GM23338 (cell line): Measurements from ENCODE around the gene ACSL3. TPM values are rescaled to one million over a fixed set of nuclear protein-coding genes. Genes with fewer than 3 reads are reported as not detected.

Source experiments
- ATAC-seq: fragments of 200-7000 bp; cut with Tn5 transposase; 3 replicates; pipeline ENCODE4 v1.9.1; 2020
- DNase-seq: peaks from one replicate; pipeline ENCODE4 v3.0.0-alpha.2; 2015; ENCODE audit warnings: low spot score
- H2AFZ ChIP-seq: fragments of 200-600 bp; sonication (generic); 2 replicates; pipeline ENCODE4 v1.8.0; 2016; ENCODE audit warnings: antibody characterized with exemption, mild to moderate bottlenecking, moderate library complexity
- H3F3A ChIP-seq: fragments of 200-600 bp; sonication (generic); replicated peaks from 2 replicates; pipeline ENCODE4 v1.8.0; 2017; ENCODE audit warnings: antibody characterized with exemption, mixed run types, low read depth
- H3K27ac ChIP-seq: fragments of 200-600 bp; sonication (generic); 2 replicates; pipeline ENCODE4 v1.6.1; 2016; ENCODE audit warnings: low read depth
- H3K27me3 ChIP-seq: fragments of 200-600 bp; sonication (generic); 2 replicates; pipeline ENCODE4 v1.8.0; 2016; ENCODE audit warnings: mild to moderate bottlenecking, mixed run types, moderate library complexity; ENCODE audit not compliant: insufficient read depth
- H3K36me3 ChIP-seq: fragments of 200-600 bp; sonication (generic); 2 replicates; pipeline ENCODE4 v1.8.0; 2016; ENCODE audit warnings: mild to moderate bottlenecking; ENCODE audit not compliant: insufficient read depth
- H3K4me1 ChIP-seq: fragments of 200-600 bp; sonication (generic); 2 replicates; pipeline ENCODE4 v1.8.0; 2016; ENCODE audit warnings: mild to moderate bottlenecking, moderate library complexity; ENCODE audit not compliant: insufficient read depth
- H3K4me2 ChIP-seq: fragments of 200-600 bp; sonication (generic); 2 replicates; pipeline ENCODE4 v1.7.1; 2017; ENCODE audit warnings: mixed run types
- H3K4me3 ChIP-seq: fragments of 200-600 bp; sonication (generic); 2 replicates; pipeline ENCODE4 v1.6.1; 2016; ENCODE audit warnings: mixed run types
- H3K79me2 ChIP-seq: fragments of 200-600 bp; sonication (generic); replicated peaks from 2 replicates; pipeline ENCODE4 v1.8.0; 2017; ENCODE audit warnings: mild to moderate bottlenecking; ENCODE audit not compliant: insufficient read depth
- H3K9me2 ChIP-seq: fragments of 200-600 bp; sonication (generic); 2 replicates; pipeline ENCODE4 v1.8.0; 2017; ENCODE audit not compliant: insufficient read depth
- H4K20me1 ChIP-seq: fragments of 200-600 bp; sonication (generic); replicated peaks from 2 replicates; pipeline ENCODE4 v1.8.0; 2017; ENCODE audit warnings: mild to moderate bottlenecking; ENCODE audit not compliant: insufficient read depth
- H3K27ac Mint-ChIP-seq: 2 replicates; pipeline ENCODE4 v1.8.0; 2020; ENCODE audit warnings: inconsistent platforms, mild to moderate bottlenecking, moderate library complexity, mixed read lengths
- H3K27me3 Mint-ChIP-seq: 3 replicates; pipeline ENCODE4 v1.8.0; 2022; ENCODE audit warnings: low read depth, mild to moderate bottlenecking, moderate library complexity, mixed read lengths, inconsistent platforms; ENCODE audit not compliant: insufficient read depth, poor library complexity
- H3K36me3 Mint-ChIP-seq: 3 replicates; pipeline ENCODE4 v1.8.0; 2021; ENCODE audit warnings: low read depth, mild to moderate bottlenecking, inconsistent platforms, moderate library complexity, mixed read lengths
- H3K4me1 Mint-ChIP-seq: 3 replicates; pipeline ENCODE4 v1.8.0; 2020; ENCODE audit warnings: mild to moderate bottlenecking, inconsistent platforms, mixed read lengths
- H3K4me3 Mint-ChIP-seq: 3 replicates; pipeline ENCODE4 v1.8.0; 2021; ENCODE audit warnings: moderate library complexity, mild to moderate bottlenecking, inconsistent platforms, mixed read lengths
- H3K9me3 Mint-ChIP-seq: 3 replicates; pipeline ENCODE4 v1.8.0; 2020; ENCODE audit warnings: moderate library complexity, mild to moderate bottlenecking, inconsistent platforms, mixed read lengths
- CREB1 ChIP-seq: fragments of 250-450 bp; sonication (Bioruptor Pico); IDR thresholded peaks from 2 replicates; pipeline ENCODE4 v1.5.0; 2020; ENCODE audit warnings: low read depth, mild to moderate bottlenecking, moderate library complexity
- CTCF ChIP-seq, 2 experiments: fragments of 200-600 bp in 1 of 2; sonication (generic) in 1 of 2; conservative IDR thresholded peaks; 2 replicates each; pipeline versions ENCODE4 v1.5.1 to v1.6.1; 2016 to 2017; ENCODE audit warnings: antibody characterized with exemption in 2 of 2, low read depth in 2 of 2, mild to moderate bottlenecking in 2 of 2, moderate library complexity in 1 of 2
- ETS1 ChIP-seq: IDR thresholded peaks from 2 replicates; pipeline ENCODE4 v1.6.1; 2016; ENCODE audit warnings: antibody characterized with exemption
- EZH2 ChIP-seq: fragments of 200-600 bp; sonication (generic); IDR thresholded peaks from one replicate; pipeline ENCODE4 v1.8.0; 2017; ENCODE audit warnings: antibody characterized with exemption, mild to moderate bottlenecking, low read depth; ENCODE audit not compliant: unreplicated experiment
- EZH2phosphoT487 ChIP-seq: fragments of 200-600 bp; sonication (generic); IDR thresholded peaks from one replicate; pipeline ENCODE4 v1.8.1; 2018; ENCODE audit warnings: antibody characterized with exemption; ENCODE audit not compliant: unreplicated experiment
- JUNB ChIP-seq: IDR thresholded peaks from one replicate; pipeline ENCODE4 v1.6.1; 2016; ENCODE audit warnings: antibody characterized with exemption; ENCODE audit not compliant: unreplicated experiment
- NANOG ChIP-seq: IDR thresholded peaks from 2 replicates; pipeline ENCODE4 v1.6.1; 2016; ENCODE audit warnings: antibody characterized with exemption, borderline replicate concordance
- POLR2AphosphoS5 ChIP-seq: IDR thresholded peaks from 2 replicates; pipeline ENCODE4 v1.6.1; 2016; ENCODE audit warnings: antibody characterized with exemption, low read depth
- REST ChIP-seq: IDR thresholded peaks from one replicate; pipeline ENCODE4 v1.6.1; 2018; ENCODE audit warnings: antibody characterized with exemption; ENCODE audit not compliant: unreplicated experiment
- STAT1 ChIP-seq: IDR thresholded peaks from one replicate; pipeline ENCODE4 v1.6.1; 2016; ENCODE audit warnings: antibody characterized with exemption; ENCODE audit not compliant: unreplicated experiment
- ZNF114 ChIP-seq: fragments of 250-450 bp; sonication (Bioruptor Pico); IDR thresholded peaks from 2 replicates; pipeline ENCODE4 v1.5.0; 2020; ENCODE audit warnings: mild to moderate bottlenecking, moderate library complexity
- ZNF331 ChIP-seq: fragments of 250-450 bp; sonication (Bioruptor Pico); IDR thresholded peaks from 2 replicates; pipeline ENCODE4 v1.5.0; 2020; ENCODE audit warnings: low read depth, mild to moderate bottlenecking, moderate library complexity
- ZNF462 ChIP-seq: fragments of 250-450 bp; sonication (Bioruptor Pico); IDR thresholded peaks from 2 replicates; pipeline ENCODE4 v1.5.0; 2020; ENCODE audit warnings: mild to moderate bottlenecking, moderate library complexity
- polyA plus RNA-seq: library from polyadenylated mRNA; unstranded; fragments of >200 nt; fragmentation: Nextera tagmentation; extraction: Ambion mirVana; gene quantifications from 2 replicates; pipeline ENCODE4 v1.2.1, GENCODE V29; 2016
- total RNA-seq: library from RNA; depleted of rRNA; stranded (reverse); fragments of >200 nt; shearing (Covaris generic); gene quantifications from 2 replicates; pipeline ENCODE4 v1.2.3, GENCODE V29; 2014

Gene ACSL3
- total and polyA plus RNA-seq, 2 experiments from 2014 or later = 55.3 to 130 TPM

GRCh38 chr2:222891890-222892289 lies 31.1 kb downstream of the ACSL3 start:
- no peak for DNase-seq
- no peak overlapping the region for H3K4me3 Mint-ChIP-seq
- Histone ChIP-seq H3F3A (no peaks in the 10 kb centered on the region), H4K20me1 (peaks cover 42% of the 10 kb centered on the region; the same call in 1 of the 2 replicates), H3K79me2 (peaks cover 83% of the 10 kb centered on the region), H2AFZ (no peak overlapping the region), H3K27me3 (no peaks in the 10 kb centered on the region), H3K4me2 (no peak overlapping the region), H3K36me3 (no peaks in the 10 kb centered on the region), H3K4me1 (peaks cover 28% of the 10 kb centered on the region; the same call in 1 of the 2 replicates), H3K9me2 (no peaks in the 10 kb centered on the region), H3K4me3 (no peak overlapping the region), H3K27ac (no peak overlapping the region)
- TF ChIP-seq EZH2phosphoT487 = no peak
- TF ChIP-seq ZNF462 (CRISPR knock-in tag) = no peak
- TF ChIP-seq ETS1 = no peak
- TF ChIP-seq POLR2AphosphoS5 = no peak
- TF ChIP-seq ZNF114 (CRISPR knock-in tag) = no peak
- TF ChIP-seq REST = no peak
- TF ChIP-seq STAT1 = no peak
- TF ChIP-seq ZNF331 (CRISPR knock-in tag) = no peak
- TF ChIP-seq NANOG = no peak
- TF ChIP-seq CTCF (conservative IDR thresholded peaks at IDR 0.05; ENCODE audit: low read depth in 2 of 2) = no peak
- no peak for TF ChIP-seq CREB1 (CRISPR knock-in tag)
- no peak for TF ChIP-seq EZH2
- no peak for TF ChIP-seq JUNB
- no peak for ATAC-seq
- peaks cover 42% of the 10 kb centered on the region for H3K4me1 Mint-ChIP-seq
- H3K27ac Mint-ChIP-seq = peak overlapping the region; percentile 56
- no peaks in the 10 kb centered on the region; the same call in 2 of the 3 replicates for H3K36me3 Mint-ChIP-seq
- H3K9me3 Mint-ChIP-seq = no peaks in the 10 kb centered on the region
- H3K27me3 Mint-ChIP-seq = peaks cover 2% of the 10 kb centered on the region
